GM21619 (cell line): Measurements from ENCODE around the gene ACSM3.
"Not testable (repeated sequence)": the region's sequence is repeated elsewhere in the genome, so short reads cannot be mapped to it uniquely, and the experiment has no call there.

Experiments
- ATAC-seq: cut with Tn5 transposase; IDR thresholded peaks from one replicate; pipeline ENCODE4 v1.9.1; 2021; ENCODE audit not compliant: unreplicated experiment

ACSM3 gene

DNA sequence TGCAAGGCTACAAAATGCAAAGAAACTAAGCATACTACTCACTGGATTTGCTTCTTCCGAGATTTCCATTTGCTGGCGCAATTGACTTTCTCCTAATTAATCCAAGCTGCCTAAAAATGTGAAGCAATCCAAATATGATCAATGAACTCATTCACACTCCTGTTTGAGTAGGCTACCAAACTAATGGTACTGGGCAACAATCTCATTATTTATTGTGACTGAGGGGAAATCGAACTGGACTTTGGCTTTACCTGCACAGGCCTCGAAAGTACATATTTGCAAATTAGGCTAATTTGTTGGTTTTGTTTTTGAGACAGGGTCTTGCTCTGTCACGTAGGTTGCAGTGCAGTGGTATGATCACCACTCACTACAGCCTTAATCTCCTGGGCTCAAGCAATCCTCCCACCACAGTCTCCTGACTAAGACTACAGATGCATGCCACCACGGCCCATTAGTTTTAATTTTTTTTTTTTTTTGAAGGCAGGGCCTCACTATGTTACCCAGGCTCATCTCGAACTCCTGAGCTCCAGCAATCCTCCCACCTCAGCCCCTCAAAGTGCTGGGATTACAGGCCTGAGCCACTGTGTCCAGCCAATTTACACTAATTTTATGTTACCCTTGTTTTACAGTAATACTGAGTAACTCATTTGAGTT, 39.9 kb downstream of the ACSM3 start:
- no peak for ATAC-seq

DNA sequence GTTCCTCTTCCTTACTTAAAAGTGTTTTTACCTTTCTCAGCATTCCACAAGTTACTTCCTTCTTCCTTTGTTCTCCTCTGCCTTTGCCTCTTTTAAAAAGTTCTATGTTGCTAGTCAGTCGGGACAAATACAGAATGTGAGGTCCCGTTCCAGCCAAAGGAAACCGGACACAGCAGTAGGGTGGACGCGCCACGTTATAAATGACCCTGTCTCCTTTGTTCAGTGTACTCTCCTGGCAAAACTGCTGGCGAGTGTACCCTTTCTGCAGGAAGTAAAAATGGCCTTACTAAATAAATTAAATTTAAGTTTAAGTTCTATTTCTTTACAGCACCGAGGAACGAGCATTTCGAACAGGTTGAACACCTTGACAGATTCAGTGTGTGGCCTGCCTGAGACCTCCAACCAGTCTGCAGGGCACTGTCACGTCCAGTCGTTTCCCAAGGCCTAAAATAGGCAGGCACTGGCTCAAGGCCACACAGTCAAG, 41.9 kb downstream of the ACSM3 start:
- ATAC-seq = not testable (repeated sequence)

DNA sequence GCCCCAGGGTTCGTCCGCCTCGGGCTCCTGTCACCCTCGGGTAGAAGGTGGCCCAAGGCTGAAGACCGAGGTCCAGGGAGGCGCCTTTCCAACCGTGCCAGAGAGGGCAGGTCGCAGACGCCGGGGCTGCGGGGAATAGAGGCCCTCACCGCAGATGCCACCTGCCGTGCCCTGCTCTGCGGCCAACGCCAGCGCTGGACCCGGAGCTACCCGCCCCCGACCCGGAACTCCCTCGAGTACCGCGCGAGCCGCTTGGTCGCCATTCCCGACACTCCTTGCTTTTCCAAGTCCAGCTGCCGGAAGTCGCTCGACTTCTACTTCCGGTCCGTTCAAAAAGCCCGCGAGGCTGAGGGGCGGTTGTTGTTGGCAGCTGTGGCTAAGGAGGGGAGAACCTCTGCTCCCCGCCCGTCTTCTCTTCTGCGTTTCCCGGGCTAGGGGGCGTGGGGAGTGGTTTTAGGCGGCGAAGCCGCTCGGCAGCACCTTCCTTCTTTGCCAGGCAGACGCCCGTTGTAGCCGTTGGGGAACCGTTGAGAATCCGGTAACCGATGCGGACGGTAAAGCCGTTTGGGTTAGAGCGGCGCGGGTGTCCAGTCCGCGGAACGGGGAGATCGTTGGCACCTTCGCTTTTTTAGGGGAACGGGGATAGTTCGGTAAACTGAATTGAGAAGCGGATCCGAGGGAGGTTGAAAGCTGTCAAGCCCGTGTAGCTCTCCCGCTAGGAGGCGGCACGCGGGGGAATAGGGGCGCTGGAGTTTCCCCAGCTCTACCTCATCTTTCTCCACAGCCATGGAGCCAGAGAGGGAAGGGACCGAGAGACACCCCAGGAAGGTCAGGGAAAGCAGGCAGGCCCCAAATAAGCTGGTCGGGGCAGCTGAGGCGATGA, 42.6 kb downstream of the ACSM3 start, which contains the start of the genes ERI2 and REXO5:
TSS of gene ERI2 (minus strand) at position 305 of the 883 bp plus-strand sequence. CDS start at position 263, 42 bp downstream.
TSS of gene REXO5 (plus strand) at position 360 of the 883 bp plus-strand sequence. CDS start at position 787, 427 bp downstream.
- ATAC-seq = peak; percentile 83

DNA sequence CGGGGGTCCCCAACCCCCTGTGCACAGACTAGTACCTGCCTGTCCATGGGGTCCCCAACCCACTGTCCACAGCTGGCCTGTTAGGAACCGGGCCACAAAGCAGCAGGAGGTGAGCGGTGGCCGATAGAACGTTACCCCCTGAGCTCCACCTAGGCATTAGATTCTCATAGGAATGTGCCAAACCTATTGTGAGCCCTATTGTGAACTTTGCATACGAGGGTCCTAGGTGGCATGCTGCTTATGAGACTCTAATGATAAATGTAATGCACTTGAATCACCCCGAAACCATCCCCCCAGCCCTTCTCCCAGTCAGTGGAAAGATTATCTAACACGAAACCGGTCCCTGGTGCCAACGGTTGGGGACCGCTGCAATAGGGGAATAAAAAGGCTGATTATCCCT, 44.0 kb downstream of the ACSM3 start:
- no peak for ATAC-seq

DNA sequence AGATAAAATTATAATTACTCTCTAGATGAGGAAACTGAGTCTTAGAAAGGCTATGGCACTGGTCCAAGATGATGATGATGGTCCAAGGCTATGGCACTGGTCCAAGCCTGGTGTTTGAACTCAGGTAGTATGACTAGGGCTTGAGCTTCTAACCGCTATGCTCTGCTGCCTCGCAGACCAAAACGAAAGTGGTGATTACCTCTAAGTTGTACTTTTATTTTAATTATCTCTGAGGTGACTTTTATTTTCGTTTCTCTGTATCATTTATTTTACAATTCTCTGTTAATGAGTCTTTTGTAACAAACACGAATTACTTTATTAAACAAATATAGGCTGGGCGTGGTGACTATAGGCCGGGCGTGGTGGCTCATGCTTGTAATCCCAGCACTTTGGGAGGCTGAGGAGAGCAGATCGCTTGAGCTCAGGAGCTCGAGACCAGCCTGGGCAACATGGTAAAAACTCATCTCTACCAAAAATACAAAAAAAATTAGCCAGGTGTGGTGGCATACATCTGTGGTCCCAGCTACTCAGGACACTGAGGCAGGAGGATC, 48.1 kb downstream of the ACSM3 start:
- ATAC-seq = no peak

DNA sequence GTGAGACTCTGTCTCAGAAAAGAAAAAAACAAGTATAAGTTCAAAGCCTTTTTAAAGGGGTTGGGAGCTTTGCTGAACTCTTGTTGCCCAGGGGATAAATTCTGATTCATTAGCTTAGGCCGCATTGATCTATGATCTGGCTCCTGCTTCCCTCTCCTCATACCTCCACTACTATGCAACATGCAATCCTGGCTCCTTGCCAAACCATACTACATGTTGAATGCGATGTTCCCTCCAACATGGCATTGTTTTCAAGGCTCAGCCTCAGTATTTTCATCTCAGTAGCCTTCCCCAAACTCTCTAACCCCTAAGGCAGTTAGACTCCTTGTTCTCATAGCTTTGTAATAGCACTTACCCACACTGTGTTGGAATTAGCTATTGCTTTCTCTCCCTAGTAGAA, 48.7 kb downstream of the ACSM3 start:
- ATAC-seq = no peak

DNA sequence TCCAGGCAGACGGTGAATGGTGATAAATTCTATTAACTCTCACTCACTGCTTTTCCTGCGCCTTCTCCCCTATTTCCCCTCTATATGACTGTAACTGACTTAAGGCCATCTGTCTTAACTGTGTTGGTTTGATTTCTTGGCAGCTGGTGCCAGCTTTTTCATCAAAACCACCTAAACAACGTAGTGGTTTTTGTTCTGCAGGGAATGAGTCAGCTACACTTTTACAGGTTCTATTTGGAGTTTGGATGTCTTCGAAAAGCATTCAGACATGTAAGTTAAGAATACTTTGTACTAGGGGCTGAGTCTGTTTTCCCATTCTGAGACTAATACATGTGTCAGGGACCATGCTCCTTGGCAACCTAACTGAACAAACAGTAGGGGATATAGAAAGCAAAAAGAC, 51.0 kb downstream of the ACSM3 start:
- no peak for ATAC-seq

DNA sequence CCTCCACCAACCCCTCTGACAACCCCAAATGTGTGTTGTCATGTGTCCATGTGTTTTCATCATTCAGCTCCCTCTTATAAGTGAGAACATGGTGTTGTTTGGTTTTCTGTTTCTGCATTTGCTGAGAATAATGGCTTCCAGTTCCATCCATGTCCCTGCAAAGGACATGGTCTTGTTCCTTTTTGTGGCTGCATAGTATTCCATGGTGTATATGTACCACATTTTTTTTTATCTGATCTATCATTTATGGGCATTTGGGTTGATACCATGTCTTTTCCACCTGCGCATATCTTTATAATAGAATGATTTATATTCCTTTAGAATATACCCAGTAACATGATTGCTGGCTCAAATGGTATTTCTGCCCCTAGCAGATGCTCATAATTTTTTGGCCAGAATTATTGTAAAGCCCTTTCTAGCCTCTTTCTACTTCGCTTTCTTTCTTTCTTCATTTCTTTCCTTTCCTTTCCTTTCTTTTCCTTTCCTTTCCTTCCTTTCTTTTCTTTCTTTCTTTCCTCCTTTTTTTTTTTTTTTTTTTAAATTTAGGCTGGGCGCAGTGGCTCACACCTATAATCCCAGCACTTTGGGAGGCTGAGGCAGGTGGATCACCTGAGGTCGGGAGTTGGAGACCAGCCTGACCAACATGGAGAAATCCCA, 55.2 kb downstream of the ACSM3 start:
- no peak for ATAC-seq

DNA sequence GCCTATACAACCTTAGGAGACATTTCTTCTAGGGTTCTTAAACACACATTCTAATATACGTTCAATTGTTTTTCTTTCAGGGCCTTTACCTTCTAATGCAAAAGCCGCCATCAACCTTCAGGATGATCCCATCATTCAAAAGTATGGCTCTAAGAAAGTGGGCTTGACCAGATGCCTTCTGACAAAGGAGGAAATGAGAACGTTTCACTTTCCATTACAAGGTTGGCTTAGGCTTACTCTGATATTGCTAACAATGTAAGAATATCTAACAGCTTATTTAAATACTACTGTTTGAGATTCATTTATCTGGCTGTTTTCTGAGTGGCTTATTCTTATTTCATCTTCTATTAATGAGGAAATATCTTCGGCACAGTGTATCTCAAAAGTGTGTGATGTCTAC, 57.9 kb downstream of the ACSM3 start:
- ATAC-seq = no peak

DNA sequence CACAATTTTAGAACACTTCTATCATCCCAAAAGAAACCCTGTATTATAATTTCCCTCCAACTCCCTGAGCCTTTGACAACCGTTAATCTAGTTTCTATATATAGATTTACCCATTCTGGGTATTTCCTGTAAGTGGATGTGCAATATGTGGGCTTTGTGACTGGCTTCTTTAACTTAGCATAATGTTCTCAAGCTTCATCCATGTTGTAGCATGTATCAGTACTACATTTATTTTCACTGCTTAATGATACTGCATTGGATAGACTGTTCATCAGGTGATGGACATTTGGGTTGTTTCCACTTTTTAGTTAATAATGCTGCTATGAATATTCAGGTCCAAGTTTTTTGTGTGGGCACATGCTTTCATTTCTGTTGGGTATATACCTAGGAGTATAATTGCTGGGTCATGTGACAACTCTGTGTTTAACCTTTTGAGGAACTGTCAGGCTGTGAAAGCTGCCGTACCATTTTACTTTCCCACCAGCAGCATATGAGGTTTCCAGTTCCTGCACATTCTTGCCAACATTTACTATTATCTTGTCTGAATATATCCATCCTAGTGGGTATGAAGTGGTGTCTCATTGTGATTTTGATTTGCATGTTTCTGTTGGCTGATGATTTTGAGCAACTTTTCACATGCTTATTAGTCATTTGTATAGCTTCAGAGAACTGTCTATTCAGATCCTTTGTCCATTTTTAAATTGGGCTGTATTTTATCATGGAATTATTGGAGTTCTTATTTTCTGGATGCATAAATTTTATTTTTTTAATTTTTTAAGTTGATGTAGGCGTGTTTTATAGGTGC, 58.9 kb downstream of the ACSM3 start:
- ATAC-seq = no peak

DNA sequence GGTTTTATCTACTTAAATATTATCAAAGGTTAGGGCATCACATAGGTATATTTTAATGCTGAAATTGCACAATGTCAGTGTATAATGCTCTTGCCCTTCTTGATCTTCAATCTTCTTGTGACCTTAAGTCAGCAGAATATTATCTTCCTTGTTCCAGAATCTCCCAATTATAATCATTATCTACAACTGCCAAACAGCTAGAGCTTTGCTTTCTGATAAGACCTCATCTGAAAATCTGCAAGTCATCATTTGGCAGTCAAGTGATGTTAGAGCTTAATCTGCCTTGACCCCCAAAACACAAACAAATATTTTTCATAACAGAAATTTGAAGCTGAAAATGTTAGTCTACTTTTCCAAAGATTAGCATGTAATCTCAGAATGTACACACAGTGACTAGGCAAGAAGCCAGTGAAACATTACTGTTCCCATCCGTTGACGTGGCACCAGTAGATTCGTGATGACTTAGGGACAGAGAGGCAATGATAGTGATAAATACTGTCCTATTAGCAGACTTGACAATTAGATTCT, 62.3 kb downstream of the ACSM3 start:
- ATAC-seq = no peak

DNA sequence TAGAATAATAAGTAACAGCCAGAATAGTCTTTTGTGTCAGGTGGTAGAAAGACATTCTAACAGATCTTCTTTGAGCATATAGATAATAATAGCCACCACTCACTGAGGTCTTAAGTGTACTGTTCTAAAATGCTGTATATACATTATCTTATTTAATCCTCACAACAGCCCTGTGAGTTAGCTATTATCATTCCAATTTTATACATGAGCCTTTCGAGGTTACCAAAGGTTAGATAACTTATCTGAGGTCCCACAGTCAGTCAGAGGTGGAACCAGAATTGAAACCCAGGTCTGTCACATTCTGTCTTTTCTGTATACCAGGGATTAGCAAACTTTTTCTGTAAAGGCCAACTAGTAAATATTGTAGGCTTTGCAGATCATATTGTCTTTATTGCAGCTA, 65.7 kb downstream of the ACSM3 start:
- ATAC-seq = no peak

DNA sequence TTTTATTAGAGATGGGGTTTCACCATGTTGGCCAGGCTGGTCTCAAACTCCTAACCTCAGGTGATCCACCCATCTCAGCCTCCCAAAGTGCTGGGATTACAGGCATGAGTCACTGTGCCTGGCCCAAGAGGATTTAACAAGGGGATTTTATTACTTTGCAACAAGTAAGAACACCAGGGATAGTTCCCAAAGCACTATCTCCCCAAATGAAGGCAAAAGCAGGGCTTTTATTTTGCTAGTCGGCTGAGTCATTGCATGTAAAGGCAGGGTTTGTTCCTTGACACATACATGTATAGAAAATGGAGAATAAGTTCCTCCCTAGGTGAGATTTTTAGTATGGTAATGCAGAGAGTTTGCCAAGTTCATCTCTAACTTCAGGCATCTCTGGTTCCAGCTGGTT, 66.6 kb downstream of the ACSM3 start:
- no peak for ATAC-seq

DNA sequence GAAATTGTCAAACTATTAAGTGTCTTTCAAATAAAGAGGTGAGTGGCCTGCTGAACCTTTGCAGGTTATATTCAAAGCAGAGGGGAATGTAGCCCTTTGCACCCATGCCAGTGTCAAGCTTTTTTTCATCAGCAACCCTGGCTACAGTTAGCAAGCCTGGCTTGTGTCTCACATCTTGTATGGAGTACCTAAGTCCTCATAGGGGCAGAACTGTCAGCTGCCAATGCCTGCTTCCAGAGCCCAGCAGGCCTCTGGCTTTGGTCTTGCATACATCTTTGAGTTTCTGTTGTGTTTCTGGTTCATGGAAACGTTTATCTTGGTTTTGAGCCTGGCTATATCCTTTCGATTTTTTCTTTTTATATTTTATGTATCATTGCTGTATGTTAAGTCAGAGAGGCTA, 69.3 kb downstream of the ACSM3 start:
- ATAC-seq = no peak

DNA sequence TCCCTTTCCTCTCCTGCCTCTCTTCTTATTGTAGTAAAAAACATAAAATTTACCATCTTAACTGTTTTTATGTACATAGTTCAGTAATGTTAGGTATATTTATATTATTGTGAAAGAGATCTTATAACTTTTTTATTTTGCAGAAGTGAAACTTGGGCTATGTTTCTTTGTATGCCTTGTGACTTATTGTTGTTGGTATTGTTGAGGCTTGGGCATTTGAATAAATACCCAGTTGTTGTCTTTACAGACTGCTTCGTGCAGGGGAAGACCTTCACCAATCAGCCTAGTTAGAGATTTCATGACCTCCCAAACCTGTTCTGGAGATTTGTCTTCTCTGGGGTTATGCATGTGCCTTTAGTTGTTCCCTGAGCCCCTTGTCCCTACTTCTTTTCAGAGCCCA, 74.4 kb downstream of the ACSM3 start:
- ATAC-seq = no peak

DNA sequence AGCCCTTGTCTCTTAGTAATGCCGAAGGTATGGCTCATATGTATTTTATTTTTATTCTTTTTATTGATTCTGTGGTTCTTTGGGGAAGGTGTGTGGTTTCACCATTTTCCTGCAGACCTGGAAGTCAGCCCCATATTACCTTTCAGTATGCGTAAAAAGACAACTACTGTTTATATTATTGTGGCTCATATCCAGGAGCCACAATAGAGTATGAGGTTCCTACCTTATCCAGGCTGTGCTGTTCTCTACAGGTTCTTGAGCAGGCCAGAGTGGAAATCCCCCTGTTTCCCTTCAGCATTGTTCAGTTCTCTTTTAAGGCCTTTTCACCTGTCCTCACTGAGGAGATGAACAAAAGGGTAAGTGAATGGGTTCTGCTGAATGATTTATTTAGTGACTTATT, 75.7 kb downstream of the ACSM3 start:
- ATAC-seq = no peak

DNA sequence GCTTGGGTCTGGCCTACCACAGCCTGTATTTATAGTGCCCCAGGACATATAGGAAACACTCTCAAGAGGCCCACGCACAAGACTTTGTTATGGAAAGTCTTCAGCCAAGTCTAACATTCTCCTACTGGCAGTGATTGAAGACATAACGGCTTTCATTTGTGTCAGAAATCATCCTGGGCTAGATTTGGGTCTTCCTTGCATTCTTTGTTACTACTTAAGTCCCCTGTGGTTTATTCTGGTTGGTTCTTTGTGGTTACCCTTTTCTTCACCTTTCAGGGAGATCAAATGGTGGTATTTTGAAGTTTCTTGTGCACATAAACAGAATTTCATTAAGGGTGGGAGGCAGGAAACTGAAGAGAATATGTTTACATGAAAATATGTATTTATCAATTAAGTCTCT, 80.2 kb downstream of the ACSM3 start:
- no peak for ATAC-seq

DNA sequence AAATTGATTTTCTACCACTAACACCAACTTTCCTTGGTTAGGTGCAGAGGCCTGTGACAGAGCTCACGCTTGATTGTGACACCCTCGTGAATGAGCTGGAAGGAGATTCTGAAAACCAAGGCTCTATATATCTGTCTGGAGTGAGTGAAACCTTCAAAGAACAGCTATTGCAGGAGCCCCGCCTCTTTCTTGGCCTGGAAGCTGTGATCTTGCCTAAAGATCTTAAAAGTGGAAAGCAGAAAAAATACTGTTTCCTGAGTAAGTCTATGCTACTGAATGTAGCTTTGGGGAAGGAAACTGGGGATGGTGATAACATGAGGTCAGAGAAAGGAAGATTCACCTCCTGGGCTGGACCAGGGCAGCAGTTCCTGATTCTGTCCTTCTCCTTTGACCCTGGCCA, 80.8 kb downstream of the ACSM3 start:
- no peak for ATAC-seq

DNA sequence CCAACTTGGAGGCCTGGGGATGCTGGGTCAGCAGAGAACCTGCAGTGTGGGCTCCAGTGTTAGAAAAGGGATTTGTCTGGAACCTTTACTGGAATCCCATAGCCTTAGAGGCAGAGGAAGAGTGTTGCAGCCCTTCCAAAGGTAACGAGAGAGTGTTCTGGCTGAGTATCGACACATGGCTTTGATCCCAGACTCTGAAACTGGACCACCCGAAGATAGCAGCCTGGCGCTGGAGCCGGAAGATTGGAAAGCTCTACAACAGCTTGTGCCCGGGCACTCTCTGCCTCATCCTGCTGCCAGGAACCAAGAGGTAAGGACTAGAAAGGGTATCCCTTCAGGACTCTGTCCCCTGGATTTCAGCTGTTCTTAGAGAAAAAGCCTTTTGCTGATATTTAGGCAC, 82.2 kb downstream of the ACSM3 start:
- ATAC-seq = no peak

DNA sequence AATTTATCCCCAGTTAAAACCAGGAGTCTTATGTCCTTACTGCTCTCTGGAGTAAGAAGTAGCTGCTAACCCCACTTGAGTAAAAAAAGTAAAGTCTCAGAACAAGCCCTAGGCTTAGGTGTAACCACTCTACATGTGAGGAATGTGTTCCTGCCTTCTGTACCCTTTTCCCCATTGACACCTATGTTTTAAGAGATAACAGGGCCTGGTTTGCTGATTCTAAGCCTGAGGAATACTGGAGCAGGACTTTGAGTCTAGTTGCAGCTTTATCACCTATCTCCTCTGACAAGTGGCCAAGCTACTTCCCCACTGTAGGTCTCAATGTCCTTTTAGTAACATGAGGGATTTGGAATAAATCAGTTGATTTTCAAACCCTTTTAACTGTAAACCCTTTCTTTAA, 82.7 kb downstream of the ACSM3 start:
- no peak for ATAC-seq
